Fibroblast of villous mesenchyme (primary cell): ENCODE measurements around the gene CD86. TPM values are rescaled to one million over a fixed set of nuclear protein-coding genes. Genes with fewer than 3 reads are reported as not detected.
"Not testable (repeated sequence)": the region's sequence is repeated elsewhere in the genome, so short reads cannot be mapped to it uniquely, and the experiment has no call there.

Experiments used
- DNase-seq: peaks from one replicate; pipeline ENCODE4 v3.0.0-alpha.2; 2010; ENCODE audit warnings: low read depth
- H3K4me3 ChIP-seq: 2 replicates; pipeline ENCODE4 v1.5.1; 2011; ENCODE audit warnings: low read depth, mild to moderate bottlenecking, low read length
- total RNA-seq: library from RNA; depleted of rRNA; stranded (reverse); fragments of >200 nt; gene quantifications from 2 replicates; pipeline ENCODE4 v1.2.3, GENCODE V29; 2012
- TF ChIP-seq, protein P1 (sequence below): IDR thresholded peaks from 2 replicates; pipeline ENCODE4 v1.5.1; 2012; ENCODE audit warnings: low read depth, mild to moderate bottlenecking, low read length; ENCODE audit not compliant: insufficient read depth

Gene CD86
- total RNA-seq, 1 donor = not detected

DNA sequence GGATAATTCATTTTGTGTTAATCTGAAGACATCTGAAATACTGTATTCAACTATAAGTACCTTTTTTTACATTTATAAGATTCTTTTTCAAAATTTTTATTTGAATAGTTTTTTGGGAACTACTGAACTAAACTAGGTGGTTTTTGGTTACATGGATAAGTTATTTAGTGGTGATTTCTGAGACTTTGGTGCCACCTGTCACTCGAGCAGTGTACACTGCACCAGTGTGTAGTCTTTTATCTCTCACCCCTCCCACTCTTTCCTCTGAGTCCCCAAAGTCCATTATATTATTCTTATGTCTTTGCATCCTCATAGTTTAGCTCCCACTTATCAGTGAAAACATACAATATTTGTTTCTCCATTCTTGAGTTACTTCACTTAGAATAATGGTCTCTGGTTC, 57.6 kb downstream of the CD86 start:
- no peak for DNase-seq
- TF ChIP-seq, protein P1, sequence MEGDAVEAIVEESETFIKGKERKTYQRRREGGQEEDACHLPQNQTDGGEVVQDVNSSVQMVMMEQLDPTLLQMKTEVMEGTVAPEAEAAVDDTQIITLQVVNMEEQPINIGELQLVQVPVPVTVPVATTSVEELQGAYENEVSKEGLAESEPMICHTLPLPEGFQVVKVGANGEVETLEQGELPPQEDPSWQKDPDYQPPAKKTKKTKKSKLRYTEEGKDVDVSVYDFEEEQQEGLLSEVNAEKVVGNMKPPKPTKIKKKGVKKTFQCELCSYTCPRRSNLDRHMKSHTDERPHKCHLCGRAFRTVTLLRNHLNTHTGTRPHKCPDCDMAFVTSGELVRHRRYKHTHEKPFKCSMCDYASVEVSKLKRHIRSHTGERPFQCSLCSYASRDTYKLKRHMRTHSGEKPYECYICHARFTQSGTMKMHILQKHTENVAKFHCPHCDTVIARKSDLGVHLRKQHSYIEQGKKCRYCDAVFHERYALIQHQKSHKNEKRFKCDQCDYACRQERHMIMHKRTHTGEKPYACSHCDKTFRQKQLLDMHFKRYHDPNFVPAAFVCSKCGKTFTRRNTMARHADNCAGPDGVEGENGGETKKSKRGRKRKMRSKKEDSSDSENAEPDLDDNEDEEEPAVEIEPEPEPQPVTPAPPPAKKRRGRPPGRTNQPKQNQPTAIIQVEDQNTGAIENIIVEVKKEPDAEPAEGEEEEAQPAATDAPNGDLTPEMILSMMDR = no peak
- no peak overlapping the region for H3K4me3 ChIP-seq

DNA sequence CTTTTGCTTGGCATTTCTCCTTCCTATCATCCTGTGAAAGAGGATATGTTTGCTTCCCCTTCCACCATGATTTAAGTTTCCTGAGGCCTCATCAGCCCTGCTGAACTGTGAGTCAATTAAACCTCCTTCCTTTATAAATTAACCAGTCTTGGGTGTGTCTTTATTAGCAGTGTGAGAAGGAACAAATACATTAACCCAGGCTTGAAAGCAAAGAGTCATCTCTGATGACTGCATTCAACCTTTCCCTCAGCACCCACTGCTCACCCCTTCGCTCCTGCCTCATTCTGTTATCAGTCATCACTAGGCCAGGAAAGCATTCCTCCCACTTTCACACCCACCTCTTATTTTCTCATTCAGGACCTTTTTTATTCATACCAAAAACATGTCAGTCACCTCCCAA, 68.7 kb downstream of the CD86 start:
- DNase-seq = no peak
- TF ChIP-seq, protein P1 = no peak
- no peak overlapping the region for H3K4me3 ChIP-seq

DNA sequence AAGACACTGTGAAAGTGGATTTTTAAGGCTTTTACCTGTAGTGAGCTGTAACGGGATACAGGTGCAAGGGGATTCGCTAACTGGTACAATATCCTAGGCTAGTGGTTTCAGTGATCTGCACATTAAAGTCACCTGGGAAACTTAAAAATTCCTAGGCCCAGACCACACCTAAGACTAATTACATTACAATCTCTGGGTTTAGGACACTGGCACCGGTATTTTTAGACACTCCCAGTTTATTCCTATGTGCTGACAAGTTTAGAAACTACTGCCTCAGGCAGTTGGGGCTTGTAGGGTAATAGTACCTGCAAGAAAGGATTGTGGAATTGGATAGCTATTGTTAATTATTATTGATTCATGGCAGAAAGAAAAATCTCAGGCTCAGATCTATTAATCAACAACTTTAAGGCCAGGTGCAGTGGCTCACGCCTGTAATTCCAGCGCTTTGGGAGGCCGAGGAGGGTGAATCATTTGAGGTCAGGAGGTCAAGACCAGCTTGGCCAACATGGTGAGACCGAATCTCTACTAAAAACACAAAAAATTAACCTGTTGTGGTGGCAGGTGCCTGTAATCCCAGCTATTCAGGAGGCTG, 77.9 kb downstream of the CD86 start:
- DNase-seq = no peak
- H3K4me3 ChIP-seq = no peak overlapping the region

DNA sequence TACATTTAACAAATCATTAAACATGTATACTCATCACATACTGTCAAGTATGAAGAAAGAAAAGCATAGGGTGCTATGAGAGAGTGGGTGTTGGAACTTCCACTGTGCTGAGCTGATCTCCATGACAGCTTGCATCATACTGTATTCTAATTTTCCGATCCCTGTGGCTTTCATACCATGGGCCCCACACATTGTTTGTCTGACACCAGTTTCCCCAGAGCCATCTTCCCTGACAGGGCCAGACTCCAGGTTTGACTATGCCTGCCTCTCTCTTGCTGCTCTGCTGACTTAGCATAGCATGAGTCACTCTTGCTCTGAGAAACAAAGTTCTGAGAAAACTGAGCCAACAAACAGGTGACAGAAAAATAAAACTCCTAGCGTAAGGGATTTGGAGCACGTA, 91.3 kb downstream of the CD86 start:
- no peak overlapping the region for H3K4me3 ChIP-seq
- DNase-seq = no peak
- TF ChIP-seq, protein P1 = no peak

More for the DNA sequence above, 77.9 kb downstream of the CD86 start:
- TF ChIP-seq, protein P1 = no peak

DNA sequence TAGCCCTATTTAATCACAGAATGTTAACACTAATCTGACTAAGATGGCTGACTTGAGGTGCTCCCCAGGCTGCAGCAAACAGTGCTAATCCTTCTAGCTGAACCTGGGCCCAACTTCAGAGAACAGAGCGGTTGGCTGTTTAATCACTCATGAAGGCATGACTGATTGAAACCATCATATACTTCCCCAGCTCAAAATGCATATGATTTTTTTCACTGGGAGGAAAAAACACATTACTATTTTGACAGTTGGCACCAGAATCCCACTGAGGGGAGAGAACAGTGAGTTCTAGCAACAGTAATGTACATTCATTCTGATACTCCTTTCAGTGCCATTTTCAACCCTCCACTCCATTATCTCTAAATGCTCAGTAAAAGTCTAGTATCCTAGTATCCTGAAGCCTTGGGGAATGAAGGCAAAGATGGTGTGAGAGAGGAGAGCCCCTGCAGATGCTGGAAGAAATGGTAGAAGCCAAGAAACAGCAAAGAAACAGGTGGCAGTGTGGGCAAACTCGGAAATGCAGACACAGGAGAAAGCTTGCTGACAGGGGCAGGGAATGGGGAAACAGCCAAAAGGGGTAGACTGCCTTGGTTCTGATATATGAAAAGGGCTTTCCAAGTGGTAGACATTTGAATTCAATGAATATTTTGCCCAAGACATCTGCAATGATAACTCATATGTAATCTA, 93.9 kb downstream of the CD86 start:
- H3K4me3 ChIP-seq = no peak overlapping the region
- TF ChIP-seq, protein P1 = no peak
- no peak for DNase-seq

DNA sequence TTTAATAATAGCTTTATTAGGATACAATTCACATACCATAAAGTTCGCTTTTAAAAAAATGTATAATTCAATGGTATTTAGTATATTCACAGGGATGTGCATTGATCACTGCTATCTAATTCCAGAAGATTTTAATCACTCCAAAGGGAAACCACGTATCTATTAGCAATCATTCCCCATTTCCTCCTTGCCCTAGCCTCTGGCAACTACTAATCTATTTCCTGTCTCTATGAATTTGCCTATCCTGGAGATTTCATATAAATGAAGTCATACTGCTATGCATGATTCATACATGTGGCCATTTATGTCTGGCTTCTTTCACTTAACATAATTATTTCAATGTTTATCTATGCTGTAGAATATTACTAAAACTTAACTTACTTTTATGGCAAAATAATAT, 96.3 kb downstream of the CD86 start:
- TF ChIP-seq, protein P1 = no peak
- no peak for DNase-seq
- no peak overlapping the region for H3K4me3 ChIP-seq

DNA sequence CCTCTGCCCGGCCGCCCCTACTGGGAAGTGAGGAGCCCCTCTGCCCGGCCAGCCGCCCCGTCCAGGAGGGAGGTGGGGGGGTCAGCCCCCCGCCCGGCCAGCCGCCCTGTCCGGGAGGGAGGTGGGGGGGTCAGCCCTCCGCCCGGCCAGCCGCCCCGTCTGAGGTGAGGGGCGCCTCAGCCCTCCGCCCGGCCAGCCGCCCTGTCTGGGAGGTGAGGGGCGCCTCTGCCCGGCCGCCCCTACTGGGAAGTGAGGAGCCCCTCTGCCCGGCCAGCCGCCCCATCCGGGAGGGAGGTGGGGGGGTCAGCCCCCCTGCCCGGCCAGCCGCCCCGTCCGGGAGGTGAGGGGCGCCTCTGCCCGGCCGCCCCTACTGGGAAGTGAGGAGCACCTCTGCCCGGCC, 109.8 kb downstream of the CD86 start:
- not testable (repeated sequence) for DNase-seq, H3K4me3 ChIP-seq
